ENCODE results near the gene DTNBP1.

Gene DTNBP1

DNA sequence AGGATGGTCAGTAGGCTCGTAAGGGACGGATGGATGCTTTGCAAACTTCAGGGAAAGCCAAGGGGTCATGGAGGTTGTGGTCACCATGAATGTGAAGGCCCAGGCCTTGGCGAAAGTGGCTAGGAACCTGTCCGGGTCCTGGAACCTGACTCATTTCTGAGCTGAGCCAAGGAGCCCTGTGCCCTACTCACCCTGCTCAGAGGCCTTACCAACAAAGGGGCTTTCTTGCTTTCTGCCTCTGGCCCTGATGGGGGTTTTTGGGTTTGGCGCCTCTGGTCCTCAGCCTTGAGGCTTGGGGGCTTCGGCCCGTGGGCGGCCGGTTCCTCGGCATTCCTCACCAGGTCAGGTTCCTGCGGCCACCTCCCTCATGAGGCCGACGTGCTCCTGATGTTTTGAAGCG, 155.1 kb downstream of the DTNBP1 start:
- Histone ChIP-seq H3K36me3 (ENCODE audit: control insufficient read depth, insufficient read depth, low read length) (no peaks in the 10 kb centered on the region), H3K4me1 (peaks cover 27% of the 10 kb centered on the region), H3K27ac (no peak overlapping the region), H3K79me2 (peaks cover 5% of the 10 kb centered on the region), H3K4me2 (ENCODE audit: low read length) (no peak overlapping the region), H3K9me3 (ENCODE audit: control insufficient read depth, low read length) (no peaks in the 10 kb centered on the region), H3K4me3 (ENCODE audit: low read depth, low read length) (no peak overlapping the region), H3K9ac (no peak overlapping the region), H2AFZ (no peak overlapping the region), H3K27me3 (ENCODE audit: control insufficient read depth, insufficient read depth, low read length) (no peaks in the 10 kb centered on the region)
- TF ChIP-seq, protein P1, sequence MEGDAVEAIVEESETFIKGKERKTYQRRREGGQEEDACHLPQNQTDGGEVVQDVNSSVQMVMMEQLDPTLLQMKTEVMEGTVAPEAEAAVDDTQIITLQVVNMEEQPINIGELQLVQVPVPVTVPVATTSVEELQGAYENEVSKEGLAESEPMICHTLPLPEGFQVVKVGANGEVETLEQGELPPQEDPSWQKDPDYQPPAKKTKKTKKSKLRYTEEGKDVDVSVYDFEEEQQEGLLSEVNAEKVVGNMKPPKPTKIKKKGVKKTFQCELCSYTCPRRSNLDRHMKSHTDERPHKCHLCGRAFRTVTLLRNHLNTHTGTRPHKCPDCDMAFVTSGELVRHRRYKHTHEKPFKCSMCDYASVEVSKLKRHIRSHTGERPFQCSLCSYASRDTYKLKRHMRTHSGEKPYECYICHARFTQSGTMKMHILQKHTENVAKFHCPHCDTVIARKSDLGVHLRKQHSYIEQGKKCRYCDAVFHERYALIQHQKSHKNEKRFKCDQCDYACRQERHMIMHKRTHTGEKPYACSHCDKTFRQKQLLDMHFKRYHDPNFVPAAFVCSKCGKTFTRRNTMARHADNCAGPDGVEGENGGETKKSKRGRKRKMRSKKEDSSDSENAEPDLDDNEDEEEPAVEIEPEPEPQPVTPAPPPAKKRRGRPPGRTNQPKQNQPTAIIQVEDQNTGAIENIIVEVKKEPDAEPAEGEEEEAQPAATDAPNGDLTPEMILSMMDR (IDR thresholded peaks at IDR 0.05), result no peak

DNA sequence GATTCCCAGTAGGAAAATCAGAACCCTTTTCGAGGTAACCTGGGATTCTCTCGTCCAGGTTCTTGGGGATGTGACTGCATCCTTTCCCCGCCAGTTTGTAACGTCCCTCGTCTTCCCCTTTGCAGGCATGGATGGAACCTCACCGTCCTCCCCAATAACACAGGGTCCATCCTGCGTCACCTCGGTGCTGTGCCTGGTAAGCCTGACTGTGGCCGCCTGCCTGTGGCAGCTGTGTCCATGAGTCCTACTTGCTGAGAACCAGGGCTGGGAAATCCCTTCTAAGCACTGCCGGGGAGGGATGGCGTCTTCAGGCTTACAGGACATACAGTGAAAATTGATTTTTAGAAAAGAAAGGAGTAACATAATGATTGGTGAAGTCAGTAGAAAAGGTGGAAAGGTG, 155.6 kb downstream of the DTNBP1 start:
- Histone ChIP-seq H3K27me3 (ENCODE audit: control insufficient read depth, insufficient read depth, low read length) (no peaks in the 10 kb centered on the region), H3K9ac (no peak overlapping the region), H3K27ac (no peak overlapping the region), H3K4me3 (ENCODE audit: low read depth, low read length) (no peak overlapping the region), H3K9me3 (ENCODE audit: control insufficient read depth, low read length) (no peaks in the 10 kb centered on the region), H2AFZ (no peak overlapping the region), H3K36me3 (ENCODE audit: control insufficient read depth, insufficient read depth, low read length) (no peaks in the 10 kb centered on the region), H3K79me2 (peaks cover 5% of the 10 kb centered on the region), H3K4me1 (peaks cover 30% of the 10 kb centered on the region), H3K4me2 (ENCODE audit: low read length) (no peak overlapping the region)
- TF ChIP-seq, protein P1 (IDR thresholded peaks at IDR 0.05), result no peak

GRCh38 chr6:15506066-15506465, 156.8 kb downstream of the DTNBP1 start:
- Histone ChIP-seq H3K4me3 (ENCODE audit: low read depth, low read length) (no peak overlapping the region), H2AFZ (no peak overlapping the region), H3K9me3 (ENCODE audit: control insufficient read depth, low read length) (no peaks in the 10 kb centered on the region), H3K4me1 (peaks cover 36% of the 10 kb centered on the region), H3K27me3 (ENCODE audit: control insufficient read depth, insufficient read depth, low read length) (no peaks in the 10 kb centered on the region), H3K79me2 (peaks cover 5% of the 10 kb centered on the region), H3K9ac (no peak overlapping the region), H3K27ac (no peak overlapping the region), H3K4me2 (ENCODE audit: low read length) (no peak overlapping the region), H3K36me3 (ENCODE audit: control insufficient read depth, insufficient read depth, low read length) (no peaks in the 10 kb centered on the region)
- TF ChIP-seq, protein P1 (IDR thresholded peaks at IDR 0.05), result no peak

GRCh38 chr6:15505463-15505918, 157.3 kb downstream of the DTNBP1 start:
- no peak overlapping the region for H2AFZ ChIP-seq
- no peak overlapping the region for H3K9ac ChIP-seq

More at GRCh38 chr6:15505463-15505918, 157.3 kb downstream of the DTNBP1 start:
- peak overlapping the region; percentile 51 for H3K27ac ChIP-seq
- no peaks in the 10 kb centered on the region for H3K79me2 ChIP-seq
- peak overlapping the region; percentile 43 for H3K4me3 ChIP-seq (ENCODE audit: low read depth, low read length)
- TF ChIP-seq, protein P1 (IDR thresholded peaks at IDR 0.05), result no peak
- peaks cover 37% of the 10 kb centered on the region for H3K4me1 ChIP-seq
- no peaks in the 10 kb centered on the region for H3K9me3 ChIP-seq (ENCODE audit: control insufficient read depth, low read length)
- no peaks in the 10 kb centered on the region for H3K27me3 ChIP-seq (ENCODE audit: control insufficient read depth, insufficient read depth, low read length)
- H3K36me3 ChIP-seq (ENCODE audit: control insufficient read depth, insufficient read depth, low read length), result no peaks in the 10 kb centered on the region
- peak overlapping the region; percentile 51 for H3K4me2 ChIP-seq (ENCODE audit: low read length)
